Kidney epithelial cell (primary cell): Measurements from ENCODE around the gene ABCA8. TPM values are rescaled to one million over a fixed set of nuclear protein-coding genes. Genes with fewer than 3 reads are reported as not detected.

Experiments
- DNase-seq: peaks from one replicate; pipeline ENCODE4 v3.0.0-alpha.2; 2010; ENCODE audit warnings: low read depth
- H3K27me3 ChIP-seq: 2 replicates; pipeline ENCODE4 v1.6.0; 2011; ENCODE audit warnings: low read length; ENCODE audit not compliant: control insufficient read depth, insufficient read depth
- H3K36me3 ChIP-seq: 2 replicates; pipeline ENCODE4 v1.5.1; 2011; ENCODE audit warnings: low read length; ENCODE audit not compliant: control insufficient read depth, insufficient read depth
- H3K4me3 ChIP-seq: 2 replicates; pipeline ENCODE4 v1.5.1; 2011; ENCODE audit warnings: low read depth, mild to moderate bottlenecking, control low read depth, low read length
- CTCF ChIP-seq: IDR thresholded peaks from 2 replicates; pipeline ENCODE4 v1.5.1; 2011; ENCODE audit warnings: mild to moderate bottlenecking, moderate library complexity, low read length, control low read depth, inconsistent platforms; ENCODE audit not compliant: insufficient read depth, poor library complexity, severe bottlenecking
- total RNA-seq: library from RNA; depleted of rRNA; stranded (reverse); fragments of >200 nt; gene quantifications from 2 replicates; pipeline ENCODE4 v1.2.3, GENCODE V29; 2015

Gene ABCA8
- total RNA-seq, 1 donor from 2014 or later: not detected

GRCh38 chr17:68867759-68868516 is 87.3 kb downstream of the ABCA8 start:
- H3K4me3 ChIP-seq: no peak overlapping the region
- no peaks in the 10 kb centered on the region for H3K27me3 ChIP-seq
- H3K36me3 ChIP-seq: no peaks in the 10 kb centered on the region
- DNase-seq: no peak
- no peak for TF ChIP-seq CTCF

GRCh38 chr17:68865584-68865983 is 89.6 kb downstream of the ABCA8 start:
- H3K4me3 ChIP-seq: no peak overlapping the region
- DNase-seq: no peak
- no peaks in the 10 kb centered on the region for H3K36me3 ChIP-seq
- H3K27me3 ChIP-seq: no peaks in the 10 kb centered on the region
- TF ChIP-seq CTCF: no peak

- no peak for TF ChIP-seq CTCF
- DNase-seq: no peak
- Histone ChIP-seq H3K36me3 (no peaks in the 10 kb centered on the region), H3K4me3 (no peak overlapping the region), H3K27me3 (no peaks in the 10 kb centered on the region)
Observed at GRCh38 chr17:68863091-68863652, 92.0 kb downstream of the ABCA8 start.

- no peak for TF ChIP-seq CTCF
- DNase-seq: no peak
- H3K36me3 ChIP-seq: no peaks in the 10 kb centered on the region
- no peak overlapping the region for H3K4me3 ChIP-seq
- H3K27me3 ChIP-seq: no peaks in the 10 kb centered on the region
Observed at GRCh38 chr17:68861602-68862001, 93.6 kb downstream of the ABCA8 start.

- DNase-seq: no peak
Observed at GRCh38 chr17:68860941-68861340, 94.3 kb downstream of the ABCA8 start.

More at GRCh38 chr17:68860941-68861340, 94.3 kb downstream of the ABCA8 start:
- no peak for TF ChIP-seq CTCF
- Histone ChIP-seq H3K27me3 (no peaks in the 10 kb centered on the region), H3K4me3 (no peak overlapping the region), H3K36me3 (no peaks in the 10 kb centered on the region)
